HCT116 (cell line): ENCODE data around the gene STK32B. TPM values are rescaled to one million over a fixed set of nuclear protein-coding genes. Genes with fewer than 3 reads are reported as not detected.

Source experiments
- ATAC-seq: fragments of 200-7000 bp; cut with Tn5 transposase; 2 replicates; pipeline ENCODE4 v1.9.1; 2020; ENCODE audit warnings: mild to moderate bottlenecking, moderate library complexity
- BruUV-seq: library from RNA; stranded (reverse); fragments of 400-500 nt; replicated peaks from 2 replicates; lab custom pipeline; 2021; lab: Mats Ljungman, UMichigan
- CTCF ChIA-PET: fragments of 300-600 bp; sonication (Branson Sonifier 250); formaldehyde crosslinking; loops from one replicate; lab custom pipeline; 2021; ENCODE audit warnings: antibody characterized with exemption; lab: Charles Lee
- POLR2A ChIA-PET: fragments of 300-600, 350-600 bp; sonication (Branson Sonifier 250); formaldehyde crosslinking; loops from one replicate; lab custom pipeline; 2021; ENCODE audit warnings: antibody characterized with exemption; lab: Charles Lee
- RAD21 ChIA-PET, 2 experiments: fragments of 300-600 bp; sonication (Branson Sonifier 250); formaldehyde crosslinking; loops; one replicate each; lab custom pipeline; 2023; ENCODE audit warnings: low total read pairs in 2 of 2; ENCODE audit not compliant: uncharacterized antibody in 2 of 2, unreplicated experiment in 2 of 2, low non-redundant PET in 1 of 2; lab: Charles Lee
- DNase-seq: peaks from one replicate; pipeline ENCODE4 v3.0.0-alpha.2; 2010; ENCODE audit warnings: low read depth, low spot score
- H2AFZ ChIP-seq: fragments of 200-600 bp; shearing (Covaris generic), sonication (generic); 2 replicates; pipeline ENCODE4 v1.6.1; 2017; ENCODE audit warnings: low read depth, mixed run types, mixed read lengths, antibody characterized with exemption, low read length; ENCODE audit not compliant: poor library complexity, severe bottlenecking
- H3K27ac ChIP-seq: 2 replicates; pipeline ENCODE4 v1.5.1; 2012; ENCODE audit warnings: low read depth, low read length
- H3K27me3 ChIP-seq: fragments of 200-600 bp; sonication (generic); 2 replicates; pipeline ENCODE4 v1.6.1; 2016; ENCODE audit warnings: mixed run types, low read length, mixed read lengths; ENCODE audit not compliant: insufficient read depth
- H3K36me3 ChIP-seq, 2 experiments: fragments of 200-500 bp in 1 of 2; fragments of 200-600 bp in 1 of 2; sonication (Bioruptor generic) in 1 of 2; sonication (generic) in 1 of 2; 2 replicates each; pipeline versions ENCODE4 v1.5.1 to v1.6.1; 2014 to 2016; ENCODE audit warnings: low read length in 2 of 2, inconsistent platforms in 1 of 2, mixed read lengths in 1 of 2, mixed run types in 1 of 2; ENCODE audit not compliant: insufficient read depth in 2 of 2, control insufficient read depth in 1 of 2
- H3K4me1 ChIP-seq, 2 experiments: fragments of 200-600 bp in 1 of 2; sonication (generic) in 1 of 2; 2 replicates each; pipeline versions ENCODE4 v1.5.1 to v1.6.1; 2012 to 2017; ENCODE audit warnings: low read length in 2 of 2, inconsistent platforms in 1 of 2, mild to moderate bottlenecking in 1 of 2, mixed read lengths in 1 of 2, mixed run types in 1 of 2, moderate library complexity in 1 of 2; ENCODE audit not compliant: insufficient read depth in 2 of 2, control insufficient read depth in 1 of 2
- H3K4me2 ChIP-seq: fragments of 200-600 bp; sonication (generic); 2 replicates; pipeline ENCODE4 v1.6.1; 2017; ENCODE audit warnings: mixed run types, low read length, mixed read lengths
- H3K4me3 ChIP-seq, 2 experiments: fragments of 200-600 bp in 1 of 2; sonication (generic) in 1 of 2; replicated peaks in 1 of 2; 2 replicates each; pipeline ENCODE4 v1.5.1; 2011 to 2016; ENCODE audit warnings: low read length in 2 of 2, control low read depth in 1 of 2, low read depth in 1 of 2, mild to moderate bottlenecking in 1 of 2, mixed read lengths in 1 of 2, mixed run types in 1 of 2
- H3K79me2 ChIP-seq: fragments of 200-600 bp; sonication (generic); 2 replicates; pipeline ENCODE4 v1.6.1; 2017; ENCODE audit warnings: mild to moderate bottlenecking, mixed run types, low read length, moderate library complexity, mixed read lengths; ENCODE audit not compliant: insufficient read depth
- H3K9ac ChIP-seq: fragments of 200-600 bp; sonication (generic); 2 replicates; pipeline ENCODE4 v1.6.1; 2016; ENCODE audit warnings: low read length, mixed read lengths
- H3K9me2 ChIP-seq: fragments of 200-600 bp; sonication (generic), shearing (Covaris generic); 2 replicates; pipeline ENCODE4 v1.6.1; 2017; ENCODE audit warnings: mixed run types, mild to moderate bottlenecking, moderate library complexity; ENCODE audit not compliant: insufficient read depth
- H3K9me3 ChIP-seq, 2 experiments: fragments of 200-500 bp in 1 of 2; fragments of 200-600 bp in 1 of 2; sonication (Bioruptor generic) in 1 of 2; sonication (generic) in 1 of 2; 2 replicates each; pipeline ENCODE4 v1.6.1; 2014 to 2017; ENCODE audit warnings: low read length in 2 of 2, mixed read lengths in 2 of 2, inconsistent platforms in 1 of 2, low read depth in 1 of 2, mild to moderate bottlenecking in 1 of 2, mixed run types in 1 of 2, moderate library complexity in 1 of 2; ENCODE audit not compliant: control insufficient read depth in 1 of 2, insufficient read depth in 1 of 2
- H4K20me1 ChIP-seq: fragments of 200-600 bp; sonication (generic), shearing (Covaris generic); 2 replicates; pipeline ENCODE4 v1.6.1; 2017; ENCODE audit warnings: mixed run types, mild to moderate bottlenecking, moderate library complexity; ENCODE audit not compliant: insufficient read depth
- CBX3 ChIP-seq: IDR thresholded peaks from 2 replicates; pipeline ENCODE4 v1.6.1; 2012; ENCODE audit warnings: low read depth
- CEBPB ChIP-seq: IDR thresholded peaks from 2 replicates; pipeline ENCODE4 v1.6.1; 2012; ENCODE audit warnings: low read depth
- ELF1 ChIP-seq: IDR thresholded peaks from 2 replicates; pipeline ENCODE4 v1.6.1; 2012; ENCODE audit warnings: low read depth, borderline replicate concordance
- EZH2 ChIP-seq: fragments of 200-600 bp; sonication (generic); IDR thresholded peaks from 2 replicates; pipeline ENCODE4 v1.6.1; 2017; ENCODE audit warnings: antibody characterized with exemption, mixed run types
- EZH2phosphoT487 ChIP-seq: fragments of 200-600 bp; IDR thresholded peaks from 2 replicates; pipeline ENCODE4 v1.6.1; 2018; ENCODE audit warnings: antibody characterized with exemption, borderline replicate concordance
- FOSL1 ChIP-seq: IDR thresholded peaks from 2 replicates; pipeline ENCODE4 v1.6.1; 2012; ENCODE audit warnings: low read depth
- JUND ChIP-seq: IDR thresholded peaks from 2 replicates; pipeline ENCODE4 v1.6.1; 2012
- POLR2A ChIP-seq: IDR thresholded peaks from 2 replicates; pipeline ENCODE4 v1.7.0; 2011; ENCODE audit warnings: borderline replicate concordance; ENCODE audit not compliant: insufficient read depth, insufficient read length; ENCODE audit errors: extremely low read depth
- POLR2AphosphoS5 ChIP-seq: IDR thresholded peaks from 2 replicates; pipeline ENCODE4 v1.6.1; 2011; ENCODE audit warnings: mild to moderate bottlenecking, low read depth, low read length, moderate library complexity
- RAD21 ChIP-seq: IDR thresholded peaks from 2 replicates; pipeline ENCODE4 v1.6.1; 2012; ENCODE audit warnings: low read depth, mild to moderate bottlenecking
- SIN3A ChIP-seq: IDR thresholded peaks from 2 replicates; pipeline ENCODE4 v1.6.1; 2012; ENCODE audit warnings: low read depth
- SP1 ChIP-seq: IDR thresholded peaks from 2 replicates; pipeline ENCODE4 v1.6.1; 2012; ENCODE audit warnings: low read depth
- SRF ChIP-seq: IDR thresholded peaks from 2 replicates; pipeline ENCODE4 v1.6.1; 2012; ENCODE audit warnings: low read depth
- TCF7L2 ChIP-seq: IDR thresholded peaks from 2 replicates; pipeline ENCODE4 v1.7.0; 2011; ENCODE audit warnings: borderline replicate concordance, inconsistent platforms; ENCODE audit not compliant: insufficient read depth, insufficient read length; ENCODE audit errors: extremely low read depth
- YY1 ChIP-seq: IDR thresholded peaks from 2 replicates; pipeline ENCODE4 v1.6.1; 2011; ENCODE audit warnings: low read length, low read depth, moderate library complexity, mild to moderate bottlenecking; ENCODE audit not compliant: insufficient replicate concordance; ENCODE audit errors: extremely low read depth
- ZFX ChIP-seq: fragments of 450-650 bp; IDR thresholded peaks from 2 replicates; pipeline ENCODE4 v1.6.1; 2017
- ZNF274 ChIP-seq: fragments of 200-500 bp; sonication (Bioruptor generic); IDR thresholded peaks from 2 replicates; pipeline ENCODE4 v1.6.1; 2014; ENCODE audit warnings: mild to moderate bottlenecking, low read depth, low read length, inconsistent platforms
- intact Hi-C: fragments of 100-400 bp; cut with micrococcal nuclease; formaldehyde crosslinking; loops from 2 replicates; pipeline ENCODE4 v1.10.0; 2022
- total RNA-seq: library from RNA; stranded (reverse); gene quantifications from one replicate; pipeline ENCODE4 v1.2.1, GENCODE V29; 2021; ENCODE audit not compliant: unreplicated experiment
- TF ChIP-seq, protein P1 (sequence below): IDR thresholded peaks from 2 replicates; pipeline ENCODE4 v1.6.1; 2012

The STK32B gene
- total RNA-seq, 1 experiment from 2014 or later, result not detected

DNA sequence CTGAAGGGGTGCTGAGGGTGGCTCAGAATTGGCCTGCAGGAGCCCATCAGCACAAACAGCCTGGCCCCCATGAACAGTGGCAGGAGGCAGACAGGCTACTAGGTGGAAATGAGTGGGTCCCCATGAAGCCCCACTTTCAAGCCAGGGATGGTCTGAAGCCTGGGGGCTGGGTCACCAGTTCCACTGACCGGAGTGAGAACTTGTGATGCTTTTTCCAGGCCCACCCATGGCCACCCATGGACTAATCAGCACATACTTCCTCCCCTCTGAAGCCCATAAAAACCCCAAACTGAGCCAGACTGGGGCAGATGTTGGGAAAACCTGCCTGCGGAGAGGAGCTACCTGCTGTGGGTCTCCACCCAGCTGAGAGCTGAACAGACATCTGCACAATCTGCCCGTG lies 372.9 kb downstream of the STK32B start:
- RAD21 ChIA-PET, result no interaction called here
- no peak overlapping the region for H3K27ac ChIP-seq
- no peaks in the 10 kb centered on the region for H3K9me3 ChIP-seq
- BruUV-seq, result no TSS peak
- no peaks in the 10 kb centered on the region for H3K9me2 ChIP-seq
- H3K9ac ChIP-seq, result no peak overlapping the region
- H3K4me1 ChIP-seq, result no peaks in the 10 kb centered on the region
- H3K4me3 ChIP-seq, result no peak overlapping the region
- CTCF ChIA-PET, result no interaction called here
- H3K79me2 ChIP-seq, result no peaks in the 10 kb centered on the region
- ATAC-seq, result no peak
- H3K27me3 ChIP-seq, result peaks cover 34% of the 10 kb centered on the region
- H2AFZ ChIP-seq, result no peak overlapping the region
- TF ChIP-seq POLR2AphosphoS5 (no peak), RAD21 (no peak), SIN3A (no peak), CBX3 (no peak), JUND (no peak), ZFX (no peak), TCF7L2 (no peak), EZH2phosphoT487 (no peak), POLR2A (no peak), SP1 (no peak), YY1 (no peak), ELF1 (no peak)
- TF ChIP-seq, all 23 proteins: peak for 0
- no peaks in the 10 kb centered on the region for H4K20me1 ChIP-seq
- no peak for DNase-seq
- no peak overlapping the region for H3K4me2 ChIP-seq
- no peaks in the 10 kb centered on the region for H3K36me3 ChIP-seq
- POLR2A ChIA-PET, result no interaction called here
- intact Hi-C loops, result no loop called here

DNA sequence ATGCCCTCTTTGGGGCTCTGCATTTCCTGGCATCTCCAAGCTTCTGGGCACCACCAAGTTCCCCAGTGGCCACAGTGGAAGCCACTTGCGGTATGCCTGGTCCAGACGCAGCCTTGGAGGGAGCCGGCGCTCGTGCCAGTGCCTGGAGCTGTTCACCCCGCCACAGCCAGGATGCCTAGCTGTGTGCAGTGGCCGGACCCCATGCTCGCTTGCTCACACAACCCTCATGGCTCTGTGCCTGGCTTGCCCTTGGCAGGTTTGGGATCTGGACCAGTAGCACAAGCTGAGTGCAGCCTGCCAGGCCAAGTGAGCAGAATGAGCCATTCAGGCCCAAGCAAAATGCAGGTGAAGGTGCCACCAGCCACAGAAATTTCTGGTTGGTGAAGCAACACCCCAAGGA lies 373.6 kb downstream of the STK32B start:
- H2AFZ ChIP-seq, result no peak overlapping the region
- H3K79me2 ChIP-seq, result no peaks in the 10 kb centered on the region
- no peak overlapping the region for H3K9ac ChIP-seq
- no peaks in the 10 kb centered on the region for H3K9me3 ChIP-seq
- DNase-seq, result no peak
- no peak for ATAC-seq
- BruUV-seq, result no TSS peak
- no peaks in the 10 kb centered on the region for H3K9me2 ChIP-seq
- TF ChIP-seq ZNF274, result no peak
- no peak for TF ChIP-seq TCF7L2
- no peak for TF ChIP-seq YY1
- TF ChIP-seq SRF, result no peak
- TF ChIP-seq JUND, result no peak
- TF ChIP-seq EZH2phosphoT487, result no peak
- TF ChIP-seq SP1, result no peak
- TF ChIP-seq, protein P1, sequence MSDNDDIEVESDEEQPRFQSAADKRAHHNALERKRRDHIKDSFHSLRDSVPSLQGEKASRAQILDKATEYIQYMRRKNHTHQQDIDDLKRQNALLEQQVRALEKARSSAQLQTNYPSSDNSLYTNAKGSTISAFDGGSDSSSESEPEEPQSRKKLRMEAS, result no peak
- TF ChIP-seq FOSL1, result no peak
- no peak for TF ChIP-seq ELF1
- TF ChIP-seq EZH2, result no peak
- no peak for TF ChIP-seq CEBPB
- no peak for TF ChIP-seq RAD21
- no peak for TF ChIP-seq CBX3
- POLR2A ChIA-PET, result no interaction called here
- no peaks in the 10 kb centered on the region for H4K20me1 ChIP-seq
- RAD21 ChIA-PET, result no interaction called here
- peaks cover 28% of the 10 kb centered on the region for H3K27me3 ChIP-seq
- no peaks in the 10 kb centered on the region for H3K36me3 ChIP-seq
- intact Hi-C loops, result no loop called here
- no peak overlapping the region for H3K27ac ChIP-seq
- H3K4me1 ChIP-seq, result no peaks in the 10 kb centered on the region
- H3K4me2 ChIP-seq, result no peak overlapping the region
- H3K4me3 ChIP-seq, result no peak overlapping the region
- CTCF ChIA-PET, result no interaction called here
